SW480 (cell line): ENCODE results near the gene CXXC5.
"Not testable (repeated sequence)": the region's sequence is repeated elsewhere in the genome, so short reads cannot be mapped to it uniquely, and the experiment has no call there.

ENCODE experiments used
- DNase-seq: peaks from one replicate; pipeline ENCODE4 v3.0.0-alpha.2; 2016; ENCODE audit warnings: low spot score

Gene CXXC5

DNA sequence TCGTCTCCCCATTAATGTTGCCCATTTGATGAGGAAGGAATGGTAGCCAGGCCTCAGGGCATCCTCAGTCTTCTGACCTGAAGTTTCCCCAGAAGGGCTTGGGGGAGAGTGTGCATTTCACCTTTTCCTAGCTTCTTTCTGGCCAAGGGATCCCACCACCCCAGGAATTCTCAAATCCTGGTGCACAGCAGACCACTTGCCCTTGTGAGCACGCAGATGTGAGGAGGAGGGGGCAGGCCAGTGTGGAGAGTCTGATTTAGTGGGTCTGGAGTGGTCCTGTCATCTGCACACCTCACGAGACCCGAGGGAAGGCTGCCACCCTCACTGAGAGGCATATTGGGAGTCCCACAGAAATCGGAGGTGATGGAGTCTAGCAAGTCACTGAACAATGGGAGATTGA, 64.3 kb downstream of the CXXC5 start:
- DNase-seq, result no peak

DNA sequence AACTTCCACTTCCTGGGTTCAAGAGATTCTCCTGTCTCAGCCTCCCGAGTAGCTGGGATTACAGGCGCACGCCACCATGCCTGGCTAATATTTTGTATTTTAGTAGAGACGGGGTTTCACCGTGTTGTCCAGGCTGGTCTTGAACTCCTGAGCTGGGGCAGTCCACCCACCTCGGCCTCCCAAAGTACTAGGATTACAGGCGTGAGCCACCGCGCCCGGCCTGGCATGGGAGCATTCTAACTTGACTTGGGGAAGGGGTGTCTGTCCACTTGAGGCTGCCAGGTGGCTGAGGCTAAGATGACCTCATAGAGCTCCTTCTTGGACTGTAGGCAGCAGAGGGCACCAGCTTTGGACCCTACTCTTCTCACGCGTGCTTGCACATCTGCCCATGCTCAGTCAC, 65.7 kb downstream of the CXXC5 start:
- not testable (repeated sequence) for DNase-seq

DNA sequence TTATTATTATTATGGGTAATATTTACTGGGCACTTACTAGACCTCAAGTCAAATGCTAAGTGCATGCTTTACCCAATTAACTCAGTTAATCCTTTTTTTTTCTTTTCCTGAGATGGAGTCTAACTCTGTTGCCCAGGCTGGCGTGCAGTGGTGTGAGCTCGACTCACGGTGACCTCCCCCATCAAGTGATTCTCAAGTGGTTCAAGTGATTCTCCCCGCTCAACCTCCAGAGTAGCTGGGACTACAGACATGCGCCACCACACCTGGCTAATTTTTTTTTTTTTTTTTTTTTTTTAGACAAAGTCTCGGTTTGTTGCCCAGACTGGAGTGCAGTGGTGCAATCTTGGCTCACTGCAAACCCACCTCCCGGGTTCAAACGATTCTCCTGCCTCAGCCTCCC, 69.1 kb downstream of the CXXC5 start:
- no peak for DNase-seq

DNA sequence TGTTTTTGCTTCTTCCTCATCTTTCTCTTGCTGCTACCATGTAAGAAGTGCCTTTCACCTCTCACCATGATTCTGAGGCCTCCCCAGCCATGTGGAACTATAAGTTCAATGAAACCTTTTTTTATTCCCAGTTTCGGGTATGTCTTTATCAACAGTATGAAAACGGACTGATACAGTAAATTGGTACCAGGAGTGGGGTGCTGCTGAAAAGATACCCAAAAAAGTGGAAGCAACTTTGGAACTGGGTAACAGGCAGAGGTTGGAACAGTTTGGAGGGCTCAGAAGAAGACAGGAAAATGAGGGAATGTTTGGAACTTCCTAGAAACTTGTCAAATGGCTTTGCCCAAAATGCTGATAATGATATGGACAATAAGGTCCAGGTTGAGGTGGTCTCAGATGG, 70.3 kb downstream of the CXXC5 start:
- not testable (repeated sequence) for DNase-seq

DNA sequence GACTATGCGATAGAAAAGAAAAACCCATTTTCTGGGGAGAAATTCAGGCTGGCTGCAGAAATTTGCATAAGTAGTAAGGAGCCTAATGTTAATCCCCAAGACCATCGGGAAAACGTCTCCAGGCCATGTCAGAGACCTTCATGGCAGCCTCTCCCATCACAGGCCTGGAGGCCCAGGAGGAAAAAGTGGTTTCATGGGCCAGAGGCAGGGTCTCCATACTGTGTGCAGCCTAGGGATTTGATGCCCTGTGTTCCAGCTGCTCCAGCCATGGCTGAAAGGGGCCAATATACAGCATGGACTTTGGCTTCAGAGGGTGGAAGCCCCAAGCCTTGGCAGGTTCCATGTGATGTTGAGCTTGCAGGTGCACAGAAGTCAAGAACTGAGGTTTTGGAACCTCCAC, 71.8 kb downstream of the CXXC5 start:
- not testable (repeated sequence) for DNase-seq

DNA sequence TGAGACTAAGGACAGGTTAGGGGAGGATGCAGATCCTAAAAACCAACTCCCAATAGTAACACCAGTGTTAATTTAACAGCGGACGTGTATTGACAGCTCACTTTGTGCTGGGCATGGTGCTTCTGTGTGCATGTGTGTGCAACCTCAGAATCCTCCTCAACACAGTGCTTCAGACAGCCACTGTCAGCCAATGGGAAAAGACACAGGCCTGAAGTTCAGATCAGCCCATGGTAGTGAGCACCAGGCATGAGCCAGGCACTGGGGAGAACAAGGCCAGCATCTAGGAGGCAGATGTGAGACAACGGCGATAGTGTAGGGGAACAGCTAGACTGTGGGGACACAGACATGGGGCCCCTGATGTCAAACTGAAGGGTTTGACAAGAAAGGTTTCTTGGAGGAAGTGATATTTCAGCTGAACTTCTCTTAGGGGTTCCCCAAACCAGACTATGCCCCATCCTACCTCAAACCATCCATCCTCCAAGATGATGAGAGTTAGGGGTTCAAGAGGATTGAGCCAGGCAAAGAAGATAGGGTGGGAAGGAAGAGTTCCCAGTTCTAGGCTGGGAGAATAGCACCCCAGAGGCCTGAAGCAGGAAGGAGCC, 75.9 kb downstream of the CXXC5 start:
- no peak for DNase-seq

DNA sequence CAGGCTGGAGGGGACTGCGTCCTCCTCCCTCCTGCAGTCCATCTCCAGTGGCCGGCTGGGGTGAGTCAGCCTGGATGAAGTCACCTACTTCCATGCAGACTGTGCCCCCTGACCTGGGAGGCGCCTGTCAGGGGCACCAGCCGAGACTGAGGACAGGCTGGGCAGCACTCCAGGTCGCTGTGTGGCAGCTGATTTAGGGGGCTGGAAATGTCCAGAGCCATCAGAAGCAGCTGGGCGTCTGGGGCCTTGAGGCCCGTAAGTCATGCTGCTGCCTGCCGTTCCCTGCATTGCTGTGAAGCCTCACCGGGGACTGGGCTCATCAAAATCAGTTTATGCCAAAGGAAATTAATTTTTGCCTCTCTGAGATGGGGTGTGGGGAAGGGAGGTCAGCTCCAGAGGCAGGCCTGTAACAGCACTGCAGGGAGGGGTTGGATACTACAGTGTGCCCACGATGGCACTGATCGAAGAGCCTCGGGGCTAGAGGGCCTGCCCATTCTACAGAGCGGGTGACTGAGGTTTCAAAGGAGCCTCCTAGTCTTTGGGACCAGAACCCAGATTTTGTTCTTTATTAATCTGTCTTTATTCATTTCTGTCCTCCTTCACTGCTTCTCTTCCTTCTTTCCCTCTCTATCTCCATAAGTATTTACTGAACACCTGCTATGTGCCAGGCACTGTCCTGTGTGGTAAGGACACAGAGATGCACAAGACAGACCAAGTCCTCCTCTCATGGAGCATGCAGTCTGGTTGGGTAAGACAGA, 77.1 kb downstream of the CXXC5 start:
- no peak for DNase-seq

DNA sequence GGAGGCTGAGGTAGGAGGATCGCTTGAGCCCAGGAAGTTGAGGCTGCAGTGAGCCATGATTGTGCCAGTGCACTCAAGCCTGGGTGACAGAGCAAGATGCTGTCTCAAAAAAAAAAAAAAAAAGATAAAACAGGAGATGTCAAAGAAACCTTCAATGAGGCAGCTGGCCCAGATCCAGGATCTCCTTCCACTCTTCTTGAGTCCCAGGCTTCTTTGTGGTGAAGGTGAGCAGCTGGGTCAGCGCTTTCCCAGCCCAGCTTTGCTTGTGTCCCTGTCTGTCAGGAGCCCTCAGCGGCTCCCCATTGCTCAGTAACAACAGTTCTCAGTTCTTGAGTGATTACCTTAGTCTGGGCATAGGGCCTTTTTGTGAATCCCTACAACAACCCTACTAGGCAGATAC, 78.1 kb downstream of the CXXC5 start:
- DNase-seq, result no peak

DNA sequence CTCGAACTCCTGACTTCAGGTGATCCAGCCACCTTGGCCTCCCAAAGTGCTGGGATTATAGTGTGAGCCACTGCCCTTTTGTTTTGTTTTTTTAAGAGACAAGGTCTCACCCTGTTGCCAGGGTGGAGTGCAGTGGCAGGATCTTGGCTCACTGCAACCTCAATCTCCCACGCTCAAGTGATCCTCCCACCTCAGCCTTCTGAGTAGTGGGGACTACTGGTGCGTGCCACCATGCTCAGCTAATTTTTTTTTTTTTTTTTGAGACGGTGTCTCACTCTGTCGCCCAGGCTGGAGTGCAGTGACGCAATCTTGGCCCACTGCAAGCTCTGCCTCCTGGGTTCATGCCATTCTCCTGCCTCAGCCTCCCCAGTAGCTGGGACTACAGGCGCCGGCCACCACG, 79.5 kb downstream of the CXXC5 start:
- not testable (repeated sequence) for DNase-seq

DNA sequence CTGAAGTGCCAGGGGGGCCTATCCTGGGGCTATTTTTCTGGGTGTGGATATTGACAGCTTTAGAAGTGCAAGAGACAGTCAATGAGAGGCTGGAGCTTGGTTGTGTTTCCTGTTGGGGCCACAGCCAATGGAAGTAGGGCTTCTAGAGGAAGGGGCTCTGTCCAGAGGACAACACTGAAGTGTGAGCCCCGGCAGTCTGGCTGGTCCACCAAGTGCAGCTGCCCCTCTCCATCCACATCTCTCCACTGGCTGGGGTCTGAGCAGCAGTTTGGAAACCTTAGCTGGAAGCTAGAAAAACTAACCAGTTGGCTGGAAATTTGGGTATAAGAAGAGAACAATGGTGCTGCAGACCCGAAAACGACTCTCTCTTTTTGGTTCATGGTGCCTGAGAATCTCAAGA, 83.1 kb downstream of the CXXC5 start:
- no peak for DNase-seq

DNA sequence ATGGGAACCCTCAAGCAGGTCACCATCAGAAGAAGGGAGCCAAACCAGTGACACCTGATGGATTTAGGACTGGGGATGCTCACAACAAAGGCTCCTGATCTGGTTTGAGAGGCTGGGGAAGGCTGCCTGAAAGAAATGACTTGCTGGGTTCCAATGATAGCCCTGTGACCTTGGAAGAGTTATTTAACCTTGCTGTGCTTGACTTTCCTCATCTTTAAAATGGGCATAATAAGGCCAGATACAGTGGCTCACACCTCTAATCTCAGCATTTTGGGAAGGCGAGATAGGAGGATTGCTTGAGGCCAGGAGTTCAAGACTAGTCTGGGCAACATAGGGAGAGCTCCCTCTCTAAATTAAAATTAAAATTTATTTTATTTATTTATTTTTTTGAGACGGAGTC, 83.9 kb downstream of the CXXC5 start:
- DNase-seq, result no peak

DNA sequence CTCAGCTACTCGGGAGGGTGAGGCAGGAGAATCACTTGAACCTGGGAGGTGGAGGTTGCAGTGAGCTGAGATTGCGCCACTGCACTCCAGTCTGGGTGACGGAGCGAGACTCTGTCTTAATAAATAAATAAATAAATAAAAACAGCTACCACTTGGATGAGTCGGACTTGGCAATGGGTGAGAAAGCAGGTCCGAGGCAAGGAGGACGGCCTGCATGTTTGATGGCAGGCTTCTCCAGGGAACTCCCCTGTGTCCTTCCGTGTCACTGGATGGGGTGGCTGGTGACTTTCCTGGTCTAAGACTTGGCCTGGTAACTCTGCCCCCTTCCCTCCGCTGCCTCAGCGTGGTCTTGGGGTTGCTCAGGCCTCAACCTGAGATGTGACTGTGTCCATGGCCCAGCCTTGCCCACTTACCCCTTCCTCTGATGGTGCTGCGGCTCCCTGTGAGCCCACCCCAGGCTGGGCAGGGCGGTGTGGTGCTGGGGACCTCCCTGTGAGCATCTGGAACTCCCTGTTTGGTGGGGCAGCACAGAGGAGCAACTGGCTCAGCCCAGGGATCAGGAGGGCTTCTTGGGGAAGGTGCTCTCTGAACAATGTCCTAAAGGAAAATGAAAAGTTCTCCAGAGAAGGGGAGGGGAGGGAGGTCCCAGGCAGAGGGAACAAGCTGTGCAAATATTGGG, 85.0 kb downstream of the CXXC5 start:
- no peak for DNase-seq
